Sigmoid colon (tissue), 7 donors: ENCODE data around the gene ZNF467. TPM values are rescaled to one million over a fixed set of nuclear protein-coding genes. Genes with fewer than 3 reads are reported as not detected.

Experiments
- DNase-seq: peaks from one replicate; pipeline ENCODE4 v3.0.0-alpha.2; 2019
- H3K27ac ChIP-seq, 4 donors: fragments of 200-600 bp; sonication (generic); one replicate each; pipeline ENCODE4 v1.5.1; 2016 to 2019; ENCODE audit warnings: mild to moderate bottlenecking in 1 of 4
- H3K27me3 ChIP-seq, 3 donors: fragments of 200-600 bp; sonication (generic); one replicate each; pipeline ENCODE4 v1.5.1; 2019; ENCODE audit warnings: mild to moderate bottlenecking in 1 of 3
- H3K36me3 ChIP-seq, 4 donors: fragments of 200-600 bp; sonication (generic); one replicate each; pipeline ENCODE4 v1.5.1; 2016 to 2019
- H3K4me1 ChIP-seq, 4 donors: fragments of 200-600 bp; sonication (generic); one replicate each; pipeline ENCODE4 v1.5.1; 2017 to 2019
- H3K4me3 ChIP-seq, 4 donors: fragments of 200-600 bp; sonication (generic); one replicate each; pipeline ENCODE4 v1.5.1; 2017 to 2019; ENCODE audit warnings: mild to moderate bottlenecking in 2 of 4, moderate library complexity in 1 of 4
- H3K9me3 ChIP-seq, 4 donors: fragments of 200-600 bp in 3 of 4; sonication (generic) in 3 of 4; one replicate each; pipeline versions ENCODE4 v1.5.1 to v1.6.1; 2013 to 2019
- EP300 ChIP-seq, 4 donors: sonication (generic); formaldehyde crosslinking; IDR thresholded peaks; one replicate each; pipeline ENCODE4 v1.6.1; 2017; ENCODE audit warnings: antibody characterized with exemption in 4 of 4
- POLR2A ChIP-seq, 2 donors: fragments of 450-650 bp; IDR thresholded peaks; one replicate each; pipeline ENCODE4 v1.6.1; 2016; ENCODE audit warnings: antibody characterized with exemption in 2 of 2, mild to moderate bottlenecking in 2 of 2, moderate library complexity in 2 of 2
- POLR2AphosphoS5 ChIP-seq, 4 donors: sonication (generic); formaldehyde crosslinking; IDR thresholded peaks; one replicate each; pipeline ENCODE4 v1.6.1; 2017; ENCODE audit warnings: antibody characterized with exemption in 4 of 4
- WGBS, 2 donors: extraction: QIAGEN DNeasy Blood & Tissue Kit; methylation state at CpG; one replicate each; pipeline ENCODE4 v1.1.7; 2013; 5-methylcytosine and 5-hydroxymethylcytosine counted together
- intact Hi-C: fragments of 100-400 bp; cut with DNase I; formaldehyde crosslinking; loops from one replicate; pipeline ENCODE4 v1.15.1; 2023
- polyA plus RNA-seq, 3 donors: library from polyadenylated mRNA; stranded (reverse); fragments of 200-250 nt; gene quantifications; one replicate each; pipeline ENCODE4 v1.2.3, GENCODE V29; 2013
- total RNA-seq, 4 donors: library from RNA; depleted of rRNA; stranded (reverse); fragments of >200 nt; gene quantifications; one replicate each; pipeline ENCODE4 v1.1.0, GENCODE V29; 2016
- TF ChIP-seq, protein P1 (sequence below), 4 experiments: fragments of 450-650 bp in 3 of 4; fragments of 200-600 bp in 1 of 4; IDR thresholded peaks; one replicate each; pipeline ENCODE4 v1.5.1; 2016 to 2019; ENCODE audit warnings: antibody characterized with exemption in 4 of 4, mild to moderate bottlenecking in 3 of 4, moderate library complexity in 2 of 4
- donor health status: healthy with polysubstance abuse.
- donor health status: Bipolar disorder and iron deficiency.
- donor health status: healthy.

Gene ZNF467
- total and polyA plus RNA-seq, 7 donors, result 3.0 to 15.7 (median 7.1) TPM

DNA sequence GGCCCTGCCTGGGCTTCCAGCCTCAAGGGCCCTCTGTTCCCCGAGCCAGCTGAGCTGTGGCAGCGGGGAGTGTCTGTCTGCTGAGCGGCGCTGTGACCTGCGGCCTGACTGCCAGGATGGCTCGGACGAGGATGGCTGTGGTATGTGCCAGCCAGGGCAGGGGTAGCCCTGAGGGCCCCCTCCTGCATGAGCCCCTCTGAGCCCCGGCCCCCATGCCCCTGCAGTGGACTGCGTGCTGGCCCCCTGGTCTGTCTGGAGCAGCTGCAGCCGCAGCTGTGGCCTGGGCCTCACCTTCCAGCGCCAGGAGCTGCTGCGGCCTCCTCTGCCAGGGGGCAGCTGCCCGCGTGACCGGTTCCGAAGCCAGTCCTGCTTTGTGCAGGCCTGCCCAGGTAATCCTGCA is 28.4 kb upstream of the ZNF467 start:
- WGBS, 2 donors, result 86 to 93% methylated on average over 16 of the region's 16 CpGs
- H3K27me3 ChIP-seq, result no peaks in the 10 kb centered on the region
- intact Hi-C loops, result no loop called here
- no peaks in the 10 kb centered on the region for H3K4me1 ChIP-seq
- no peak for DNase-seq
- no peak overlapping the region for H3K4me3 ChIP-seq
- TF ChIP-seq, protein P1, sequence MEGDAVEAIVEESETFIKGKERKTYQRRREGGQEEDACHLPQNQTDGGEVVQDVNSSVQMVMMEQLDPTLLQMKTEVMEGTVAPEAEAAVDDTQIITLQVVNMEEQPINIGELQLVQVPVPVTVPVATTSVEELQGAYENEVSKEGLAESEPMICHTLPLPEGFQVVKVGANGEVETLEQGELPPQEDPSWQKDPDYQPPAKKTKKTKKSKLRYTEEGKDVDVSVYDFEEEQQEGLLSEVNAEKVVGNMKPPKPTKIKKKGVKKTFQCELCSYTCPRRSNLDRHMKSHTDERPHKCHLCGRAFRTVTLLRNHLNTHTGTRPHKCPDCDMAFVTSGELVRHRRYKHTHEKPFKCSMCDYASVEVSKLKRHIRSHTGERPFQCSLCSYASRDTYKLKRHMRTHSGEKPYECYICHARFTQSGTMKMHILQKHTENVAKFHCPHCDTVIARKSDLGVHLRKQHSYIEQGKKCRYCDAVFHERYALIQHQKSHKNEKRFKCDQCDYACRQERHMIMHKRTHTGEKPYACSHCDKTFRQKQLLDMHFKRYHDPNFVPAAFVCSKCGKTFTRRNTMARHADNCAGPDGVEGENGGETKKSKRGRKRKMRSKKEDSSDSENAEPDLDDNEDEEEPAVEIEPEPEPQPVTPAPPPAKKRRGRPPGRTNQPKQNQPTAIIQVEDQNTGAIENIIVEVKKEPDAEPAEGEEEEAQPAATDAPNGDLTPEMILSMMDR (IDR thresholded peaks at IDR 0.05), result no peak
- TF ChIP-seq POLR2AphosphoS5 (IDR thresholded peaks at IDR 0.05), result no peak
- TF ChIP-seq POLR2A (IDR thresholded peaks at IDR 0.05), result no peak
- TF ChIP-seq EP300 (IDR thresholded peaks at IDR 0.05), result no peak
- H3K9me3 ChIP-seq, result no peaks in the 10 kb centered on the region
- H3K36me3 ChIP-seq, result no peaks in the 10 kb centered on the region
- H3K27ac ChIP-seq, result no peak overlapping the region

DNA sequence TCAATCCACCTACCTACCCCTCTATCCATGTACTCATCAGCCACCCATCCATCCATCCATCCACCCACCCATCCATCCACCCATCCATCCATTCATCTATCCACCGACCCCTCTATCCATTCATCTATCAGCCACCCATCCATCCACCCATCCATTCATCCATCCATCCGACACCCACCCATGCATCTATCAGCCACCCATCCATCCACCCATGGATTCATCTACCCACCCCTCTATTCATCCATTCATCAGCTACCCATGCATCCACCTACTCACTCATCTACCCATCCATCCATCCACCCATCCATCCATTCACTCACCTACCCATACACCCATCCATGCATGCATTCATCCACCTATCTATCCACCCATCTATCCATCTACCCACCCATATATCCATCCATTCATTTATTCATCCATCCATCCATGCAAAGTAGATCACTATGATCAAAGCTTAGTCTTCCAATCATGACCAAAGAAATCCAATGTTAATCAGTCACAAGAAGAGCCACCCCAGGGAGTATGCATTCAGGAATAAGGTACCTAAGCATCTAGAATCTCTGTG is 27.7 kb upstream of the ZNF467 start:
- Histone ChIP-seq H3K27me3 (no peaks in the 10 kb centered on the region), H3K4me3 (no peak overlapping the region), H3K36me3 (no peaks in the 10 kb centered on the region), H3K9me3 (no peaks in the 10 kb centered on the region), H3K4me1 (no peaks in the 10 kb centered on the region), H3K27ac (no peak overlapping the region)
- intact Hi-C loops, result no loop called here
- TF ChIP-seq POLR2A (IDR thresholded peaks at IDR 0.05) (no peak), EP300 (IDR thresholded peaks at IDR 0.05) (no peak), POLR2AphosphoS5 (IDR thresholded peaks at IDR 0.05) (no peak)
- TF ChIP-seq, protein P1 (IDR thresholded peaks at IDR 0.05), result no peak
- no peak for DNase-seq
- 97 to 98% methylated on average over 2 of the region's 2 CpGs for WGBS, 2 donors

DNA sequence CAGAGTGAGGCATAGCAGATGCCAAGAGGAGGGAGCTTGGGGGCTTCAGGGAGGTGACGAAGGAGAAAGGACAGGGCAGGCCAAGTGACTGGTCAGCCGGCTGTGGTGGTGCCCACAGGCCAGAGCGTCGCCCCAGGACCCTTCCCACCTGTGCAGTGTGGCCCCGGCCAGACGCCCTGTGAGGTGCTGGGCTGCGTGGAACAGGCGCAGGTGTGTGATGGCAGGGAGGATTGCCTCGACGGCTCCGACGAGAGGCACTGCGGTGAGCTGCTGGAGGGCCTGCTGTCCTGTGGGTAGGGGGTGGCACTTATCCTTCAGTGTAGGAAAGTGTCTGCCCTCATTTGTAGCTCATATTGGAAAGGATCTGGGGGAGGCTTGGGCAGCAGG is 26.8 kb upstream of the ZNF467 start:
- Histone ChIP-seq H3K4me1 (no peaks in the 10 kb centered on the region), H3K9me3 (no peaks in the 10 kb centered on the region), H3K4me3 (no peak overlapping the region), H3K27ac (no peak overlapping the region), H3K36me3 (no peaks in the 10 kb centered on the region), H3K27me3 (no peaks in the 10 kb centered on the region)
- DNase-seq, result no peak
- 89 to 95% methylated on average over 13 of the region's 13 CpGs for WGBS, 2 donors
- intact Hi-C loops, result no loop called here
- TF ChIP-seq, protein P1 (IDR thresholded peaks at IDR 0.05), result no peak
- TF ChIP-seq EP300 (IDR thresholded peaks at IDR 0.05) (no peak), POLR2A (IDR thresholded peaks at IDR 0.05) (no peak), POLR2AphosphoS5 (IDR thresholded peaks at IDR 0.05) (no peak)

DNA sequence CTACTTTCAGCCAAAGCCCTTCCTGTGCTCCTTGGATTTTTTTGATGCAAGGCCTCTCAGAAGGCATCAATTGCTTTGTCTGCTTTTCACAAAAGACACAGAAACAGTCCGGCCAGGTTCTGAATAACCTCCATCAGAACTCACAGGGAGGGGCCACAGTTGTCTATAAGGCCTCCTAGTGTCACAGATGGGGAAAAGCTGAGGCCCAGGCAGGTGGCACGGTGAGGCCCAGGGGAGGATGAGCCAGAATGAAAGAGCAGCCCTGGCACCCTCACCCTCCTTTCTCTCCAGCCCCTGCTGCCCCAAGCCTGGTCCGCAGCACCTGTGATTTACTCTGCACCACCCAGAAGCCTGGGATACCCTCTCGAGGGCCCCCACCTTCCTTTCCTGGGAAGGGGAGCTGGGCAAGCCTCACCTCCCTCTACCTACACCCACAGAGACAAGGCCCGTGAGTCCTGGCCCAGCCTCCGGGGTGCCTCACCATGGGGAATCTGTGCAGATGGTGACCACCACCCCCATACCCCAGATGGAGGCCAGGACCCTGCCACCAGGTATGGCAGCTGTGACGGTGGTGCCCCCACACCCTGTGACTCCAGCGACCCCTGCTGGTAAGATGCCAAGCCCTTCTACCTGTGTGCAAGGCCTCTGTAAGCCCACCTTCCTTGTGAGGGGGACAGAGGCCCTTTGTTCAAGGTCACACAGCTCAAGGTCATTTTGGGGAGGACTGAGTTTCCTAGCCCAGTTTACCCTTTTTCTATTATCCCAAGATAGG is 26.2 kb upstream of the ZNF467 start:
- H3K36me3 ChIP-seq, result no peaks in the 10 kb centered on the region
- no peak for DNase-seq
- intact Hi-C loops, result no loop called here
- 59 to 65% methylated on average over 8 of the region's 8 CpGs for WGBS, 2 donors
- H3K9me3 ChIP-seq, result no peaks in the 10 kb centered on the region
- H3K27ac ChIP-seq, result no peak overlapping the region
- H3K4me3 ChIP-seq, result no peak overlapping the region
- H3K27me3 ChIP-seq, result no peaks in the 10 kb centered on the region
- TF ChIP-seq, protein P1 (IDR thresholded peaks at IDR 0.05), result peak in 1 of 4 experiments; percentile 13
- no peak for TF ChIP-seq POLR2AphosphoS5 (IDR thresholded peaks at IDR 0.05)
- H3K4me1 ChIP-seq, result no peaks in the 10 kb centered on the region
